Activated CD4-positive, alpha-beta T cell treated with anti-CD3 and anti-CD28 coated beads for 36 hours (primary cell): Measurements from ENCODE around the gene CHSY1. TPM values are rescaled to one million over a fixed set of nuclear protein-coding genes. Genes with fewer than 3 reads are reported as not detected.
A peak's percentile ranks its signal among the peaks of the same experiment; 100 is the strongest.

ENCODE experiments used
- ATAC-seq: fragments of 200-7000 bp; cut with Tn5 transposase; one replicate; pipeline ENCODE4 v1.10.0; 2021; ENCODE audit warnings: mild to moderate bottlenecking, moderate library complexity
- CTCF ChIA-PET: fragments of 350-600 bp; sonication (Branson Sonifier 250); formaldehyde crosslinking; loops from one replicate; lab custom pipeline; 2021; ENCODE audit warnings: antibody characterized with exemption; lab: Charles Lee
- POLR2A ChIA-PET: fragments of 350-600 bp; sonication (Branson Sonifier 250); formaldehyde crosslinking; loops from one replicate; lab custom pipeline; 2021; ENCODE audit warnings: antibody characterized with exemption, inconsistent platforms; lab: Charles Lee
- DNase-seq: peaks from one replicate; pipeline ENCODE4 v3.0.0-alpha.2; 2020
- H3K27ac Mint-ChIP-seq: one replicate; pipeline ENCODE4 v1.8.0; 2021; ENCODE audit warnings: mixed read lengths
- H3K27me3 Mint-ChIP-seq: one replicate; pipeline ENCODE4 v1.8.0; 2021; ENCODE audit warnings: mixed read lengths
- H3K36me3 Mint-ChIP-seq: one replicate; pipeline ENCODE4 v1.8.0; 2021; ENCODE audit warnings: low read depth, mixed read lengths
- H3K4me1 Mint-ChIP-seq: one replicate; pipeline ENCODE4 v1.8.0; 2021; ENCODE audit warnings: mixed read lengths
- H3K4me3 Mint-ChIP-seq: one replicate; pipeline ENCODE4 v1.8.0; 2021; ENCODE audit warnings: mild to moderate bottlenecking, moderate library complexity, mixed read lengths
- H3K9me3 Mint-ChIP-seq: one replicate; pipeline ENCODE4 v1.8.0; 2021; ENCODE audit warnings: low read depth, mixed read lengths
- intact Hi-C, 2 experiments: fragments of 100-400 bp; cut with DNase I in 1 of 2; cut with micrococcal nuclease in 1 of 2; formaldehyde crosslinking; loops; one replicate each; pipeline versions ENCODE4 v1.14.2 to v1.15.1; 2022 to 2024; cut with DNase I, micrococcal nuclease
- total RNA-seq, 2 experiments: library from RNA; stranded (reverse); gene quantifications; one replicate each; pipeline ENCODE4 v1.2.3, GENCODE V29; 2021

Gene CHSY1
- total RNA-seq, 2 experiments from 2014 or later, result 31.5 to 36.1 TPM

DNA sequence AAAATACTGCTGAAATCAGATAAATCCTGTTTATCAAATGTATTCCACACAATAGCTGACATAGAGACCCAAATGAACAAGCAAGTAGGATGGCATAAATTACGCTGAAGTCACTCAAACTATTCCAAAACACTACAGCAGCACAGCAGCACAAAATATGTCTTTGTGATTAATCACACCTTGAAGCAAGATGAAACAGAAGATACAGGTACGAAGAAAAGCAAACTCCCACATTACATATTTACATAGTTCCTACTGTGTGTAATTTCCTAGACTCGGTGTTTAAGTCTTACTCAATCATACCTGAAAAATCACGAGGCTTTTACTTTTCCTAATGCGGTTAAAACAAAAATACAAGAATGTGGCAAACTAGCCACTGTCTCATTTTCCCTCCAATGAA is 38.3 kb downstream of the CHSY1 start:
- peak overlapping the region; percentile 17 for H3K27ac Mint-ChIP-seq
- intact Hi-C loops, result no loop called here
- no peak overlapping the region for H3K4me3 Mint-ChIP-seq
- DNase-seq (no peak), ATAC-seq (peak; percentile 34)
- no peaks in the 10 kb centered on the region for H3K9me3 Mint-ChIP-seq
- H3K4me1 Mint-ChIP-seq, result peaks cover 79% of the 10 kb centered on the region
- ChIA-PET CTCF (interaction anchor here (1.2 to 2.0 kb wide), 2 partner anchors 9 to 92 kb away, joined by 3 to 4 read pairs; no protein-coding TSS in a partner anchor), POLR2A (no interaction called here)
- peaks cover 34% of the 10 kb centered on the region for H3K36me3 Mint-ChIP-seq
- H3K27me3 Mint-ChIP-seq, result no peaks in the 10 kb centered on the region

DNA sequence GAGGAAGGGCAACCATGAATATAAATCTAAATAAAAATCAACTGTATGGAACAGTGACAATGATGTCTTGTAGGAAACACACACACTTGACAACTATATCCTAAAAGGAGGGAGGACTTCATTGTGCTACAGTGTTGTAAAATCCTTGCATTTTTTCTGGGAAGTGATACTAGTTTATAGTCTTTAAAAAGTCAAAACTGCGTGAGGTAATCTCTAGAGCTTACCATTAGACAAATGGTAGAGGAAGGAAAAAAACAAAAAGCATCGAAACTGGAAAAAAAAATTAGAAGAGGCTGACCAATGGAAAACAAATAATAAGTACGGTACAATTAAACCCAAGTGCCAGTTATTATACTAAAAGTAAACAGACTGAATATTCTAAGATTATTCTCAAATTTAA is 38.7 kb downstream of the CHSY1 start:
- intact Hi-C loops, result no loop called here
- ATAC-seq (no peak), DNase-seq (no peak)
- CTCF ChIA-PET, result interaction anchor here (1.2 to 2.0 kb wide), 2 partner anchors 10 to 91 kb away, joined by 3 to 4 read pairs; no protein-coding TSS in a partner anchor
- Mint-ChIP-seq H3K9me3 (no peaks in the 10 kb centered on the region), H3K4me1 (peaks cover 82% of the 10 kb centered on the region), H3K27me3 (no peaks in the 10 kb centered on the region), H3K36me3 (peaks cover 34% of the 10 kb centered on the region), H3K4me3 (no peak overlapping the region), H3K27ac (peak overlapping the region; percentile 30)
- POLR2A ChIA-PET, result no interaction called here

DNA sequence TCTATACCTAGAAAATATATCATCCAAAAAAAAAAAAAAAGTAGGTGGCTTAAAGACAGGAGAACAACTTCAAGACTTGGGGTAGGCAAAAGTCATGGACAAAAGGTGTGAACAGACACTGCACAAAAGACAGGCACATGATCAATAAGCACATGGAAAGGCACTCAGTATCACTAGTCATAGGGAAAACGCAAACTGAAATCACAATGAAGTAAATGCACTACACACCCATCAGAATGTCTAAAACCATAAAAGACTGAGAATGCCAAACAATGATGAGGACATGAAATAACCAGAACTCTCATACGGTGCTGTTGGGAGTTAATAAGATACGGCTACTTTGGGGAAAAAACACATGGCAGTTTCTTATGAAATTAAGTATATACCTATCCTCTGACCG is 40.0 kb downstream of the CHSY1 start:
- H3K4me3 Mint-ChIP-seq, result no peak overlapping the region
- intact Hi-C loops, result no loop called here
- H3K4me1 Mint-ChIP-seq, result peaks cover 86% of the 10 kb centered on the region
- H3K9me3 Mint-ChIP-seq, result no peaks in the 10 kb centered on the region
- ChIA-PET CTCF (interaction anchor here (2.0 kb wide), 1 partner anchor 10 kb away, joined by 6 read pairs; no protein-coding TSS in a partner anchor), POLR2A (no interaction called here)
- H3K36me3 Mint-ChIP-seq, result peaks cover 33% of the 10 kb centered on the region
- ATAC-seq (peak; percentile 70), DNase-seq (no peak)
- H3K27ac Mint-ChIP-seq, result peak overlapping the region; percentile 34
- no peaks in the 10 kb centered on the region for H3K27me3 Mint-ChIP-seq

DNA sequence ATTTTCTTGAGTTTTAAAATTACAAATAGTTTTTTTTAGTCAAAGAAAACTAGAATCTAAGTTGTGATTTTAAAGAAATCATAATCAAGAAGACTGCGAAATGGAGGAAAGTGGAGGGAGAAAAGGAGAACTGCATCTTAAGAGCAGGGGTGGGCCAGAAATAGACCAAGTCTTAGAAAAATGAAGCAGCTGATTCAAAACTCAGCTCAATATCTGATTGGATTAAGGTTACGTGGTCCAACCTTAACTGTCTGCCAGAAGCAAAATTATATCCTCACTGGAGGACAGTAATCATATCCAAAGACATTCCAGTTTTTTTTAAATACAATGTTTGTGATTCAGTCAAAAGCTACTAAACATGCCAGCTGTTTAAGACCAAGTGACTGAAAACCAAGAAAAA is 41.4 kb downstream of the CHSY1 start:
- Mint-ChIP-seq H3K9me3 (no peaks in the 10 kb centered on the region), H3K36me3 (peaks cover 26% of the 10 kb centered on the region), H3K27ac (peak overlapping the region; percentile 16), H3K4me3 (no peak overlapping the region), H3K27me3 (no peaks in the 10 kb centered on the region), H3K4me1 (peaks cover 89% of the 10 kb centered on the region)
- ChIA-PET CTCF (interaction anchor here (0.9 to 2.0 kb wide), 5 partner anchors 9 to 42 kb away, joined by 3 to 7 read pairs (median 3); no protein-coding TSS in a partner anchor), POLR2A (no interaction called here)
- intact Hi-C loops, result no loop called here
- DNase-seq (no peak), ATAC-seq (no peak)

DNA sequence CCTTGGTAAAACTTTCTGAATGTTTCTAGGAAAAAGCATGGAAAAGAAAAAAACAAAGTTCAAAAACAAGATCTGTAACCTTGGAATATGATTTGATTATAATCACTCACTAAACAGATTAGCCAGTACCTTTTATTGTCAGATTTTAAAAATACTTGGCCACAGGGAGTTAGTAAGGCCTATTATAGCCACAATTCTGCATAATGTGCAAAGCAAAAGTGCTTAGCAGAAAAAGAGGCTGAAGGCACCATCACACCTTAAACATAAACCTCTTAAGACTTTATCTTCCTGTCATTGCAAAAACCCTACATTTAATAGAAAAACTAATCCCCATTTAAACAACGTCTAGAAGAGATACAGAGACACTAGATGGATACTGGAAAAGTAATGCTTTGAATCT is 41.8 kb downstream of the CHSY1 start:
- no peak for ATAC-seq
- Mint-ChIP-seq H3K27ac (peak overlapping the region; percentile 16), H3K4me1 (peaks cover 92% of the 10 kb centered on the region), H3K27me3 (no peaks in the 10 kb centered on the region), H3K9me3 (no peaks in the 10 kb centered on the region), H3K4me3 (no peak overlapping the region), H3K36me3 (peaks cover 26% of the 10 kb centered on the region)
- no peak for DNase-seq
- POLR2A ChIA-PET, result no interaction called here
- intact Hi-C loops, result no loop called here
- CTCF ChIA-PET, result interaction anchor here (0.8 to 2.0 kb wide), 6 partner anchors 8 to 42 kb away, joined by 3 to 7 read pairs (median 3); no protein-coding TSS in a partner anchor

DNA sequence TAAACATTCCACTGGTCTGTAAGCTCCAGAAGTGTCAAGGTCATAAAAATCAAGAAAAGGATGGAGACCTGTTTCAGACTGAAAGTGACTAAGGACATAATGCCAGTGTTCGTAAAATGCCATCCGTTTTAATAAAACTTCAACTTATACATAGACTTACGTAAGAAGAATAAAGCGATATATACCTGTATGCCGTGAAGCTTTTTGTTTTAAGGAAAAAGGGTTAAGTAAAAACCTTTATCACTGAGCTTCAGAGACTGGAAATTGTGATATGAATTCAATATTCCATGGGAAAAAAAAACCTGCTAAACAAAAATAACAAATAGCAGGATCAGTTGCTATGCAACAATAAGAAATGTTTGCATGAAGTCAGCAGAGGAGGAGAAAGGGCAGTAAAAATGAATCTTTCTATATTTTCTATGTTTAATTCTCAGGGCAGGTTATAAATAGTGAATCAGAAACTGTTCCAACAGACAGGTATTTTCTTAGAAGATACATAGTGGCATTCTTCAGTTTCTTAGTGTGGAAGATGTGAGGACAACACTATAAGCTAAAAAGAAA is 42.5 kb downstream of the CHSY1 start:
- intact Hi-C loops, result loop anchor here (5.0 to 10.0 kb wide), 2 partner anchors 515 to 612 kb away; partner anchors contain the start of gene TARS3 (in 1 of the 2)
- CTCF ChIA-PET, result interaction anchor here (0.8 to 1.1 kb wide), 2 partner anchors 11 to 43 kb away, joined by 3 read pairs; no protein-coding TSS in a partner anchor
- ATAC-seq (no peak), DNase-seq (no peak)
- Mint-ChIP-seq H3K4me3 (no peak overlapping the region), H3K9me3 (no peaks in the 10 kb centered on the region), H3K4me1 (peaks cover 95% of the 10 kb centered on the region), H3K27ac (peak overlapping the region; percentile 16), H3K36me3 (peaks cover 25% of the 10 kb centered on the region), H3K27me3 (no peaks in the 10 kb centered on the region)
- POLR2A ChIA-PET, result interaction anchor here (0.5 kb wide), 1 partner anchor 53 kb away, joined by 3 read pairs; no protein-coding TSS in a partner anchor

DNA sequence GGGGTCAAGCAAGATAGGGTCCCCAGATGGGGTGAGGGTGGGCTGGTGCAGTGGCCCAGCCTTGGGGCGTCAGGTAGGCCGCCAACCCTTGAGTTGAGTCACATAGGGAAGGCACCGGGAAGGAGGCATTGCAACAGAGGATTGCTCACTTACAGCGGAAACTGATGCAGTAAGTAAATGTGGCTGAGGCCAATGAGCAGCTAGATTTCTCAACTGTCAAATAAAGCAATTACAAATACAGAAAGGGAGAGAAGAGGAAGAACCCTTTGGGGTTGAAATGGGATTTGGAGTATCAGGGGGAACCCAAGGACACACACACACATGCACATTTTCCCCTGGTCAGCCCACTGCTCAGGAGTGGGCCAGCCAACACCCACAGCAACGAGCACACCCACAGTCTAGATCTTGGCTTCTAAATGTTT is 44.0 kb downstream of the CHSY1 start:
- no peak overlapping the region for H3K4me3 Mint-ChIP-seq
- POLR2A ChIA-PET, result interaction anchor here (0.6 kb wide), 1 partner anchor 19 kb away, joined by 3 read pairs; no protein-coding TSS in a partner anchor
- intact Hi-C loops, result loop anchor here (2.0 to 10.0 kb wide), 5 partner anchors 19 to 611 kb away; partner anchors contain the start of gene TARS3 (in 1 of the 2)
- H3K4me1 Mint-ChIP-seq, result peaks cover 93% of the 10 kb centered on the region
- H3K27ac Mint-ChIP-seq, result peak overlapping the region; percentile 92
- CTCF ChIA-PET, result no interaction called here
- H3K27me3 Mint-ChIP-seq, result no peaks in the 10 kb centered on the region
- peaks cover 21% of the 10 kb centered on the region for H3K36me3 Mint-ChIP-seq
- H3K9me3 Mint-ChIP-seq, result no peaks in the 10 kb centered on the region
- no peak for DNase-seq
- ATAC-seq, result no peak

DNA sequence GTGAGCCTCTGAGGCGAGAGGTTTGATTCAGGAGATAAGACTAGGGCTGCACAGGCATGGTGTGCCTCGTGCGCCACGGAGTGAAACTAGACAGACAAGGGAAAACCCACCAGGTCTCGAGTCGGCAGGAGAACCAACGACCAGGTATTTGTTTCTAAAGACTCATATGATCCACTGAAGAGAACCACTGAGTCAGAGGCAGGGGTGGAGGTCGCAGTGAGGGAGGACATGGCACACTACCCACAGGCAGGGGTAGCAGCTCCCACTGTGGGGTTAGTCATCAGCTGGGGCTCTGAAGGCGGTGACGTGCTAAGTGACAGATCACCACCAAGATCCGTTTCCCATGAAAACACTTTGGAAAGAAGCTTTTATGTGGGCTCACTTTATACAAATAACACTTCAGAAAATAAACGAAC is 45.7 kb downstream of the CHSY1 start:
- Mint-ChIP-seq H3K27ac (peak overlapping the region; percentile 92), H3K9me3 (no peaks in the 10 kb centered on the region), H3K27me3 (no peaks in the 10 kb centered on the region), H3K4me1 (peaks cover 91% of the 10 kb centered on the region), H3K36me3 (peaks cover 17% of the 10 kb centered on the region), H3K4me3 (peak overlapping the region; percentile 65)
- ATAC-seq, result peak; percentile 91
- ChIA-PET POLR2A (interaction anchor here (0.5 to 2.1 kb wide), 7 partner anchors 17 to 540 kb away, joined by 3 to 14 read pairs (median 3); partner anchors contain the start of gene CHSY1), CTCF (interaction anchor here (0.7 to 2.2 kb wide), 8 partner anchors 12 to 195 kb away, joined by 3 to 8 read pairs (median 4); partner anchors contain the start of gene CHSY1)
- DNase-seq, result peak; percentile 91
- intact Hi-C loops, result loop anchor here (1.0 to 10.0 kb wide), 11 partner anchors 17 to 609 kb away; partner anchors contain the start of gene TARS3 (in 1 of the 2)

DNA sequence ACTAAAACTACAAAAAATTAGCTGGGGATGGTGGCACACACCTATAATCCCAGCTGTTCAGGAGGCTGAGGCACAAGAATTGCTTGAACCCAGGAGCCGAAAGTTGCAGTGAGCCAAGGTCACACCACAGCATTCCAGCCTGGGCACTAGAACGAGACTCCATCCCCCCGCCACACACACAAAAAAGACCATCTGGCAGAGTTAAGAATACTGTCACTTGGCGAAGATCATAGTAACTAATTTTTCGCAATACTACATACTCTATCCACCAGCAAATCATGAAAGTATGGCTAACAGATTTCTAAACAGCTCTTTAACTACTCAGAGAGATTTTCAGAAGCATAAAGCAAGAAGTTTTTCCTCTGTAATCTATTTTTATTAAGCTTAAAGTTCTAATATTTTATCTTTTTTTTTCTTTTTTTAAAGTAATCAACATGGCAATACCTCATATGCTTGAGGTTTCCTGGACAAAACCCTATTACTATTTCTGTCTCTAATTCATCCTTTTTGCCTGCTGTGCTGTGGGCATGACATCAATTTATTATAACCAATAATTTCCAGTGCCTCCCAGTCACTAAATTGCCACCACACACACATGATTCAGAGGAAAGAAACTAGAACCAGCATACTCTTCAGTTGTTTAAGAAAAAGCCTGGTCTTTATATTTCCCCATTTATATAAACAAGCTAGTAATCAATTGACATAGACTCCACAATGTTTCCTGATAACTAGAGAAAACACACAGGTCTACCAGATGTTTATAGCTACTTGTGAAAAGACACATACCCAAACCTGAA is 46.9 kb downstream of the CHSY1 start:
- POLR2A ChIA-PET, result interaction anchor here (0.6 to 2.1 kb wide), 9 partner anchors 16 to 1434 kb away, joined by 3 to 14 read pairs (median 4); partner anchors contain the start of gene CHSY1
- H3K27me3 Mint-ChIP-seq, result no peaks in the 10 kb centered on the region
- H3K36me3 Mint-ChIP-seq, result peaks cover 25% of the 10 kb centered on the region
- H3K4me3 Mint-ChIP-seq, result peak overlapping the region; percentile 65
- H3K9me3 Mint-ChIP-seq, result no peaks in the 10 kb centered on the region
- ATAC-seq (peak; percentile 16), DNase-seq (no peak)
- CTCF ChIA-PET, result interaction anchor here (0.9 to 2.2 kb wide), 10 partner anchors 11 to 115 kb away, joined by 4 to 18 read pairs (median 6); partner anchors contain the start of gene CHSY1
- H3K4me1 Mint-ChIP-seq, result peaks cover 91% of the 10 kb centered on the region
- H3K27ac Mint-ChIP-seq, result peak overlapping the region; percentile 92
- intact Hi-C loops, result loop anchor here (5.0 to 10.0 kb wide), 2 partner anchors 520 to 608 kb away; partner anchors contain the start of gene TARS3 (in 1 of the 2)

DNA sequence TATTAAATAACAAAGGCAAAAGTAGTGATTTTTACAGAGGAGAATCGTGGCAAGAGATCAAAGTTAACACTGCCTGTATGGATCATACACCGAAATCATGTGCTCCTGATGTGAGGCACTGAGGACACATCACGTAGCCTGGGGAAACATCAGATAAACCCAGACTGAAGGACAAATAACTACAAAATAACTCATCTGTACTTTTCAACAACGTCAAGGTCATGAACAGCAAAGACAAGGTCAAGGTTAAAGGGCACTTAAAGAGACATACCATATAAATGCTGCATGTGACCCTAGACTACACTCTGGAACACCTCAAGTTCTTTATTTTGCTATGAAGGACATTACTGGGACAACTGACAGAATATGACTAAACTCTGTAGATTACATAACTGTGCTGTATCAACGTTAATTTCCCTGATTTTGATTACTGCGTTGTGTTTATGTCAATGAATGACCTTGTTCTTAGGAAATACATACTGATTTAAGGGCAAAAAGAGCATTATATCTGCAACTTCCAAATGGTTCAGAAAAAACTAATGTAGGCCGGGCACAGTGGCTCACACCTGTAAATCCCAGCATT is 48.1 kb downstream of the CHSY1 start:
- intact Hi-C loops, result loop anchor here in 1 of 2 experiments (10.0 kb wide), 1 partner anchor 521 kb away; the partner anchor contains the start of gene TARS3
- Mint-ChIP-seq H3K27me3 (no peaks in the 10 kb centered on the region), H3K4me1 (peaks cover 91% of the 10 kb centered on the region), H3K27ac (peak overlapping the region; percentile 84), H3K9me3 (no peaks in the 10 kb centered on the region), H3K4me3 (no peak overlapping the region), H3K36me3 (peaks cover 30% of the 10 kb centered on the region)
- DNase-seq (no peak), ATAC-seq (no peak)
- ChIA-PET POLR2A (no interaction called here), CTCF (interaction anchor here (1.6 to 2.2 kb wide), 3 partner anchors 9 to 21 kb away, joined by 4 to 18 read pairs (median 6); no protein-coding TSS in a partner anchor)
